Ishikawa (cell line): Measurements from ENCODE around the gene PTPRN2.

Experiments
- CREB1 ChIP-seq: IDR thresholded peaks from 2 replicates; pipeline ENCODE4 v1.6.1; 2012; ENCODE audit warnings: low read depth
- EP300 ChIP-seq: IDR thresholded peaks from 2 replicates; pipeline ENCODE4 v1.6.1; 2012; ENCODE audit warnings: borderline replicate concordance
- MAX ChIP-seq: IDR thresholded peaks from 2 replicates; pipeline ENCODE4 v1.6.1; 2012
- RAD21 ChIP-seq: IDR thresholded peaks from 2 replicates; pipeline ENCODE4 v1.6.1; 2012; ENCODE audit warnings: low read depth
- TAF1 ChIP-seq: IDR thresholded peaks from 2 replicates; pipeline ENCODE4 v1.6.1; 2012; ENCODE audit warnings: low read depth, mild to moderate bottlenecking
- YY1 ChIP-seq: IDR thresholded peaks from 2 replicates; pipeline ENCODE4 v1.6.1; 2012; ENCODE audit warnings: low read depth
- TF ChIP-seq, protein P1 (sequence below): IDR thresholded peaks from 2 replicates; pipeline ENCODE4 v1.6.1; 2012

DNA sequence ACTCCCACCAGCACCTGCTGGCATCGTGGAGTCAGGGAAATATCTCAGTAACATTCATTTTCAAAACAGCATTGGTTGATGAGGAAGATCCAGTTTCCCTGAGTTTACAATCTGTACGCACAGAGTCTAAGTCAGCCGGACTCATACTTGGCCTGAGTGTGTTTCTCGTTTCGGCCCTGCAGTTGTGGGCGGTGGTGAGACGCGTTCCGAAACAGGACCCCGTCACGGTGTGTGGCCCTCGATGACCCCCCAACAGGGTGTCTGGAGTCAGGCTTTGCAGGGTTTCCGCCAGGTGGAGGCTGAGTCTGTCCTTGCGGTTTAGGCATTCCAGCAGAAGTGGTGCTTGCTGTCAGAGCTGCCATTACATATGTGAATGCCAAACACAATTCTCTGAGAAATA is 933.3 kb downstream of the PTPRN2 start:
- TF ChIP-seq MAX: no peak
- TF ChIP-seq, protein P1, sequence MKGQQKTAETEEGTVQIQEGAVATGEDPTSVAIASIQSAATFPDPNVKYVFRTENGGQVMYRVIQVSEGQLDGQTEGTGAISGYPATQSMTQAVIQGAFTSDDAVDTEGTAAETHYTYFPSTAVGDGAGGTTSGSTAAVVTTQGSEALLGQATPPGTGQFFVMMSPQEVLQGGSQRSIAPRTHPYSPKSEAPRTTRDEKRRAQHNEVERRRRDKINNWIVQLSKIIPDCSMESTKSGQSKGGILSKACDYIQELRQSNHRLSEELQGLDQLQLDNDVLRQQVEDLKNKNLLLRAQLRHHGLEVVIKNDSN: no peak
- TF ChIP-seq EP300: no peak
- no peak for TF ChIP-seq YY1
- no peak for TF ChIP-seq CREB1
- TF ChIP-seq RAD21: no peak
- TF ChIP-seq TAF1: no peak
